Type B pancreatic cell (in vitro differentiated cells): ENCODE data around the gene SLC35F2. TPM values are rescaled to one million over a fixed set of nuclear protein-coding genes. Genes with fewer than 3 reads are reported as not detected.
"Not testable (repeated sequence)": the region's sequence is repeated elsewhere in the genome, so short reads cannot be mapped to it uniquely, and the experiment has no call there.

Experiments
- DNase-seq: peaks from one replicate; pipeline ENCODE4 v3.0.0; 2021; ENCODE audit warnings: mixed read lengths; ENCODE audit not compliant: unreplicated experiment; ENCODE audit errors: extremely low spot score
- H3K27ac Mint-ChIP-seq: 2 replicates; pipeline ENCODE4 v1.8.0; 2021; ENCODE audit warnings: mild to moderate bottlenecking, mixed read lengths
- H3K27me3 Mint-ChIP-seq: 2 replicates; pipeline ENCODE4 v1.8.0; 2021; ENCODE audit warnings: mixed read lengths
- H3K36me3 Mint-ChIP-seq: 2 replicates; pipeline ENCODE4 v1.8.0; 2021; ENCODE audit warnings: mixed read lengths
- H3K4me1 Mint-ChIP-seq: one replicate; pipeline ENCODE4 v1.8.0; 2021; ENCODE audit warnings: mixed read lengths; ENCODE audit not compliant: unreplicated experiment
- H3K4me3 Mint-ChIP-seq: 2 replicates; pipeline ENCODE4 v1.8.0; 2021; ENCODE audit warnings: mild to moderate bottlenecking, mixed read lengths
- H3K9me3 Mint-ChIP-seq: 2 replicates; pipeline ENCODE4 v1.8.0; 2021; ENCODE audit warnings: mixed read lengths
- total RNA-seq: library from RNA; stranded (reverse); gene quantifications from 2 replicates; pipeline ENCODE4 v1.2.1, GENCODE V29; 2021; ENCODE audit warnings: low replicate concordance
- TF ChIP-seq, protein P1 (sequence below): fragments of 200-600 bp; sonication (generic); conservative IDR thresholded peaks from 2 replicates; pipeline ENCODE4 v1.5.0; 2021; ENCODE audit warnings: antibody characterized with exemption, mild to moderate bottlenecking

The SLC35F2 gene
- total RNA-seq, 1 donor from 2014 or later = 9.5 TPM

- DNase-seq = no peak
- Mint-ChIP-seq H3K9me3 (no peaks in the 10 kb centered on the region), H3K27ac (no peak overlapping the region), H3K4me1 (peaks cover 2% of the 10 kb centered on the region), H3K36me3 (no peaks in the 10 kb centered on the region), H3K27me3 (no peaks in the 10 kb centered on the region), H3K4me3 (no peak overlapping the region)
- TF ChIP-seq, protein P1, sequence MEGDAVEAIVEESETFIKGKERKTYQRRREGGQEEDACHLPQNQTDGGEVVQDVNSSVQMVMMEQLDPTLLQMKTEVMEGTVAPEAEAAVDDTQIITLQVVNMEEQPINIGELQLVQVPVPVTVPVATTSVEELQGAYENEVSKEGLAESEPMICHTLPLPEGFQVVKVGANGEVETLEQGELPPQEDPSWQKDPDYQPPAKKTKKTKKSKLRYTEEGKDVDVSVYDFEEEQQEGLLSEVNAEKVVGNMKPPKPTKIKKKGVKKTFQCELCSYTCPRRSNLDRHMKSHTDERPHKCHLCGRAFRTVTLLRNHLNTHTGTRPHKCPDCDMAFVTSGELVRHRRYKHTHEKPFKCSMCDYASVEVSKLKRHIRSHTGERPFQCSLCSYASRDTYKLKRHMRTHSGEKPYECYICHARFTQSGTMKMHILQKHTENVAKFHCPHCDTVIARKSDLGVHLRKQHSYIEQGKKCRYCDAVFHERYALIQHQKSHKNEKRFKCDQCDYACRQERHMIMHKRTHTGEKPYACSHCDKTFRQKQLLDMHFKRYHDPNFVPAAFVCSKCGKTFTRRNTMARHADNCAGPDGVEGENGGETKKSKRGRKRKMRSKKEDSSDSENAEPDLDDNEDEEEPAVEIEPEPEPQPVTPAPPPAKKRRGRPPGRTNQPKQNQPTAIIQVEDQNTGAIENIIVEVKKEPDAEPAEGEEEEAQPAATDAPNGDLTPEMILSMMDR = no peak
Measured at GRCh38 chr11:107834995-107835394, 23.6 kb downstream of the SLC35F2 start.

GRCh38 chr11:107833926-107834325 lies 24.7 kb downstream of the SLC35F2 start:
- DNase-seq, H3K4me3 Mint-ChIP-seq, H3K27ac Mint-ChIP-seq, H3K27me3 Mint-ChIP-seq, H3K9me3 Mint-ChIP-seq, H3K4me1 Mint-ChIP-seq, H3K36me3 Mint-ChIP-seq: not testable (repeated sequence)

DNA sequence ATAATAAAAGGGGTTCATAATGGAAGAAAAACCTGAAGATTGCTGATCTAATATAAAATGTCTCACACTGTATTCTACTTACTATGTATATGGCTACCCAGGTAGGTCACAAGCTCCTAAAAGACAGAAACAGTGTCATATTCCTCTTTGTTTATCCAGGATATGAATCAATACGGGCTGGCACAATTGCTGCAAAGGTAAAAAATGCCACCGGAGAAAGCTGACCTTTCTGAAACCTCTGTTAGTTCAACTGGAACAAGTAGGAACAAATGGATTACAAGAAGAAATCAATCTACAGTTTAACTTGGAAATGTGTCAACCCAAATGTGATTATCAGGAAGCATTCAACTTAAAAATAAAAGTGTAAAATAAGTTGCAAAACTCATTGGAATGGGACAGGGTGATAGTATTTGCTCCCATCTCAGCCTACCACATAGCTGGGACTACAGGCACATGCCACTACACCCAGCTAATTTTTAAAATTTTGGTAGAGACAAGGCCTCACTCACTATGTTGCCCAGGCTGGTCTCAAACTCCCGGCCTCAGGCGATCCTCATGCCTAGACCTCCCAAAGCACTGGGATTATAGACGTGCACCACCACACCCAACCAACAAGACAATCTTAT lies 27.6 kb downstream of the SLC35F2 start:
- Mint-ChIP-seq H3K9me3 (no peaks in the 10 kb centered on the region), H3K27me3 (no peaks in the 10 kb centered on the region), H3K4me3 (no peak overlapping the region), H3K27ac (no peak overlapping the region), H3K36me3 (no peaks in the 10 kb centered on the region), H3K4me1 (no peaks in the 10 kb centered on the region)
- no peak for DNase-seq
- TF ChIP-seq, protein P1 = no peak

- H3K27ac Mint-ChIP-seq = no peak overlapping the region
- no peaks in the 10 kb centered on the region for H3K4me1 Mint-ChIP-seq
- H3K36me3 Mint-ChIP-seq = no peaks in the 10 kb centered on the region
- no peaks in the 10 kb centered on the region for H3K9me3 Mint-ChIP-seq
- DNase-seq = no peak
- TF ChIP-seq, protein P1 = no peak
- no peak overlapping the region for H3K4me3 Mint-ChIP-seq
- no peaks in the 10 kb centered on the region for H3K27me3 Mint-ChIP-seq
Measured at GRCh38 chr11:107827041-107827440, 31.5 kb downstream of the SLC35F2 start.

DNA sequence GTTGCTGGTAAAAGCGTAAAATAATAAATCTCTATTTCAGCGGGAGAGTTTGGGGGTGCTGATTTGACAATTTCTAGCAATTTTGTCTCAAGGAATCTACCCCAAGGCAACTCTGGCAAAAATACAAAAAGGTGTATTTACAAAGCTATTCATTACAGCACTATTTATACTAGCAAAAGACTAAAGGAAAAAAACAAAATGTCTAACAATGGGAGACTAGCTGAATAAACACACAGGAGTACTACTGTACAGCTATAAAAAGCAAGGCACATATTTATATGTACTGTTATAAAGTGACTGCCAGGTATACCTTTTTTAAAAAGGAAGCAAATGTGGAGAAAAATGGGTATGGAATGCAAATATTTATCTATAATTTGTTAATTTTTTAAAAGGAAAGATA lies 32.7 kb downstream of the SLC35F2 start:
- no peaks in the 10 kb centered on the region for H3K36me3 Mint-ChIP-seq
- no peaks in the 10 kb centered on the region for H3K27me3 Mint-ChIP-seq
- TF ChIP-seq, protein P1 = no peak

DNA sequence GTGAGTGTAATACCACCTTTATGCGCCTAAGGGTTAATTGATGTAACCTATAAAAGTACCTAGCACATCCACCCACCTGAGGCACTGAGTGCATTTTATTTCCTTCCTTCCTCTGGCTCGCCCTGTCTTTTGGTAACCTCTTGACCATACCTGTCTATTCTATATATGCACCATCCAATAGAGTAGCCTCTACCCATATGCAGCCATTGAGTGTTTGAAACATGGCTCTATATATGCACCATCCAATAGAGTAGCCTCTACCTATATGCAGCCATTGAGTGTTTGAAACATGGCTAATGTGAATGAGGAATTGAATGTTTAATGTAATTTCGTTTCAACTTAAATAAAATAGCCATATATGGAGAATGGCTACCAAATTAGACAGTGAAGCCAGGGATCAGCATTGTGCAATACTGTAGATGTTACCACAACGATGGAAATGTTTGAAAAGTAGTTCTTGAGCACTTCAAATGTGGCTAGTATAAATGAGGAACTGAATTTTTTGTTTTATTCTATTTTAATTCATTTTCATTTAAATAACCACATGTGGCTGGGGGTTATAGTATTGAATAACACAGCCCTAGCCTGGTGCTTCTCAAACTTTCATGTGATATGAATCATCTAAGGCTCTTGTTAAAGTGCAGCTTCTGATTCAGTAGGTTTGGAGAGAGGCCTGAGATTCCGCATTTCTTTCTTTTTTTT lies 33.8 kb downstream of the SLC35F2 start:
- Mint-ChIP-seq H3K4me1 (peaks cover 8% of the 10 kb centered on the region), H3K27me3 (no peaks in the 10 kb centered on the region), H3K4me3 (no peak overlapping the region), H3K27ac (no peak overlapping the region), H3K9me3 (no peaks in the 10 kb centered on the region), H3K36me3 (no peaks in the 10 kb centered on the region)
- no peak for DNase-seq
- TF ChIP-seq, protein P1 = no peak

More for the DNA sequence above, 32.7 kb downstream of the SLC35F2 start:
- no peak overlapping the region for H3K4me3 Mint-ChIP-seq
- H3K27ac Mint-ChIP-seq = no peak overlapping the region
- no peaks in the 10 kb centered on the region for H3K9me3 Mint-ChIP-seq
- DNase-seq = no peak
- H3K4me1 Mint-ChIP-seq = peaks cover 8% of the 10 kb centered on the region
